Endodermal cell (in vitro differentiated cells): Measurements from ENCODE around the gene SMIM11. TPM values are rescaled to one million over a fixed set of nuclear protein-coding genes. Genes with fewer than 3 reads are reported as not detected.

Source experiments
- DNase-seq: peaks from one replicate; pipeline ENCODE4 v3.0.0-alpha.2; 2017
- H3K27ac ChIP-seq: 2 replicates; pipeline ENCODE4 v1.5.1; 2013; ENCODE audit warnings: mild to moderate bottlenecking, low read depth, low read length, moderate library complexity
- H3K27me3 ChIP-seq: 2 replicates; pipeline ENCODE4 v1.6.1; 2013; ENCODE audit warnings: mild to moderate bottlenecking, low read length, moderate library complexity; ENCODE audit not compliant: insufficient read depth, control insufficient read depth, poor library complexity, severe bottlenecking
- H3K36me3 ChIP-seq: 2 replicates; pipeline ENCODE4 v1.7.0; 2013; ENCODE audit warnings: mild to moderate bottlenecking, low read length, moderate library complexity; ENCODE audit not compliant: control insufficient read depth, insufficient read depth
- H3K4me1 ChIP-seq: one replicate; pipeline ENCODE4 v1.7.0; 2013; ENCODE audit warnings: low read length; ENCODE audit not compliant: control insufficient read depth, insufficient read depth
- H3K4me3 ChIP-seq: 2 replicates; pipeline ENCODE4 v1.5.1; 2013; ENCODE audit warnings: mild to moderate bottlenecking, low read length, moderate library complexity
- H3K9ac ChIP-seq: 2 replicates; pipeline ENCODE4 v1.6.1; 2013; ENCODE audit warnings: mild to moderate bottlenecking, low read length, moderate library complexity; ENCODE audit not compliant: poor library complexity, severe bottlenecking; ENCODE audit errors: extremely low read depth
- H3K9me3 ChIP-seq: 2 replicates; pipeline ENCODE4 v1.6.1; 2013; ENCODE audit warnings: mild to moderate bottlenecking, low read length, moderate library complexity; ENCODE audit not compliant: control insufficient read depth
- H3K27ac Mint-ChIP-seq: 2 replicates; pipeline ENCODE4 v1.8.0; 2020; ENCODE audit warnings: mixed read lengths
- H3K27me3 Mint-ChIP-seq: 2 replicates; pipeline ENCODE4 v1.8.0; 2021; ENCODE audit warnings: mild to moderate bottlenecking, mixed read lengths; ENCODE audit not compliant: insufficient read depth
- H3K36me3 Mint-ChIP-seq: 2 replicates; pipeline ENCODE4 v1.8.0; 2020; ENCODE audit warnings: low read depth, mixed read lengths
- H3K4me1 Mint-ChIP-seq: 2 replicates; pipeline ENCODE4 v1.8.0; 2020; ENCODE audit warnings: mixed read lengths
- H3K4me3 Mint-ChIP-seq: 2 replicates; pipeline ENCODE4 v1.8.0; 2020; ENCODE audit warnings: mild to moderate bottlenecking, moderate library complexity, mixed read lengths
- H3K9me3 Mint-ChIP-seq: 2 replicates; pipeline ENCODE4 v1.8.0; 2020; ENCODE audit warnings: mild to moderate bottlenecking, mixed read lengths
- WGBS, 2 experiments: methylation state at CpG; one replicate each; pipeline versions ENCODE4 v1.1.5 to v1.1.7; 2013; ENCODE audit warnings: missing lambda C conversion rate in 2 of 2, mixed read lengths in 1 of 2; ENCODE audit not compliant: insufficient coverage in 1 of 2, insufficient read length in 1 of 2; 5-methylcytosine and 5-hydroxymethylcytosine counted together
- total RNA-seq, 2 donors: library from RNA; stranded (reverse); fragmentation: NEBNext Ultra II Directional in 1 of 2; extraction: Animal tissue kit (Norgen Biotek cat#: 25700) in 1 of 2; gene quantifications; 2 replicates in 1 of 2; 3 replicates in 1 of 2; pipeline ENCODE4 v1.2.1, GENCODE V29; 2021
- TF ChIP-seq, protein P1 (sequence below): fragments of 200-600 bp; sonication (generic); conservative IDR thresholded peaks from 2 replicates; pipeline ENCODE4 v1.5.0; 2021; ENCODE audit warnings: antibody characterized with exemption, mild to moderate bottlenecking

Gene SMIM11
- total RNA-seq, 2 donors from 2014 or later = 2.4 to 10.5 TPM

- Histone ChIP-seq H3K9ac (no peak overlapping the region), H3K36me3 (no peaks in the 10 kb centered on the region), H3K4me3 (no peak overlapping the region), H3K27me3 (no peaks in the 10 kb centered on the region), H3K4me1 (peaks cover 5% of the 10 kb centered on the region), H3K9me3 (no peaks in the 10 kb centered on the region), H3K27ac (no peak overlapping the region)
- Mint-ChIP-seq H3K36me3 (no peaks in the 10 kb centered on the region), H3K4me1 (peaks cover 11% of the 10 kb centered on the region), H3K27me3 (no peaks in the 10 kb centered on the region), H3K4me3 (no peak overlapping the region), H3K9me3 (peaks cover 10% of the 10 kb centered on the region), H3K27ac (no peak overlapping the region)
- TF ChIP-seq, protein P1, sequence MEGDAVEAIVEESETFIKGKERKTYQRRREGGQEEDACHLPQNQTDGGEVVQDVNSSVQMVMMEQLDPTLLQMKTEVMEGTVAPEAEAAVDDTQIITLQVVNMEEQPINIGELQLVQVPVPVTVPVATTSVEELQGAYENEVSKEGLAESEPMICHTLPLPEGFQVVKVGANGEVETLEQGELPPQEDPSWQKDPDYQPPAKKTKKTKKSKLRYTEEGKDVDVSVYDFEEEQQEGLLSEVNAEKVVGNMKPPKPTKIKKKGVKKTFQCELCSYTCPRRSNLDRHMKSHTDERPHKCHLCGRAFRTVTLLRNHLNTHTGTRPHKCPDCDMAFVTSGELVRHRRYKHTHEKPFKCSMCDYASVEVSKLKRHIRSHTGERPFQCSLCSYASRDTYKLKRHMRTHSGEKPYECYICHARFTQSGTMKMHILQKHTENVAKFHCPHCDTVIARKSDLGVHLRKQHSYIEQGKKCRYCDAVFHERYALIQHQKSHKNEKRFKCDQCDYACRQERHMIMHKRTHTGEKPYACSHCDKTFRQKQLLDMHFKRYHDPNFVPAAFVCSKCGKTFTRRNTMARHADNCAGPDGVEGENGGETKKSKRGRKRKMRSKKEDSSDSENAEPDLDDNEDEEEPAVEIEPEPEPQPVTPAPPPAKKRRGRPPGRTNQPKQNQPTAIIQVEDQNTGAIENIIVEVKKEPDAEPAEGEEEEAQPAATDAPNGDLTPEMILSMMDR = no peak
- no peak for DNase-seq
- WGBS, 2 experiments = 95 to 96% methylated on average over 6 of the region's 6 CpGs
These were observed 43.0 kb upstream of the SMIM11 start for GRCh38 chr21:34332347-34332746.

GRCh38 chr21:34333121-34333739 lies 42.1 kb upstream of the SMIM11 start:
- Histone ChIP-seq H3K4me1 (peaks cover 5% of the 10 kb centered on the region), H3K9me3 (no peaks in the 10 kb centered on the region), H3K4me3 (no peak overlapping the region), H3K9ac (no peak overlapping the region), H3K27me3 (no peaks in the 10 kb centered on the region), H3K36me3 (no peaks in the 10 kb centered on the region), H3K27ac (no peak overlapping the region)
- Mint-ChIP-seq H3K27me3 (no peaks in the 10 kb centered on the region), H3K36me3 (no peaks in the 10 kb centered on the region), H3K4me3 (no peak overlapping the region), H3K9me3 (peaks cover 10% of the 10 kb centered on the region), H3K27ac (peak overlapping the region; percentile 5), H3K4me1 (peaks cover 11% of the 10 kb centered on the region)
- DNase-seq = no peak
- TF ChIP-seq, protein P1 = no peak
- 91 to 96% methylated on average over 7 to 13 of the region's 13 CpGs for WGBS, 2 experiments

- H3K4me3 ChIP-seq = peak overlapping the region; percentile 11
- H3K36me3 ChIP-seq = no peaks in the 10 kb centered on the region
- no peaks in the 10 kb centered on the region for H3K9me3 ChIP-seq
- WGBS, 2 experiments = 80 to 85% methylated on average over 3 to 6 of the region's 6 CpGs
- TF ChIP-seq, protein P1 = no peak
- peak; percentile 52 for DNase-seq
- H3K36me3 Mint-ChIP-seq = no peaks in the 10 kb centered on the region
- H3K27me3 ChIP-seq = no peaks in the 10 kb centered on the region
- H3K9ac ChIP-seq = no peak overlapping the region
- H3K9me3 Mint-ChIP-seq = no peaks in the 10 kb centered on the region
- peaks cover 5% of the 10 kb centered on the region for H3K4me1 ChIP-seq
- peaks cover 11% of the 10 kb centered on the region for H3K4me1 Mint-ChIP-seq
- H3K27ac Mint-ChIP-seq = no peak overlapping the region
- no peaks in the 10 kb centered on the region for H3K27me3 Mint-ChIP-seq
- H3K4me3 Mint-ChIP-seq = no peak overlapping the region
- H3K27ac ChIP-seq = no peak overlapping the region
These were observed 40.0 kb upstream of the SMIM11 start for GRCh38 chr21:34335316-34335715.
